Transverse colon (tissue), 4 donors: ENCODE measurements around the gene CTNND2. TPM values are rescaled to one million over a fixed set of nuclear protein-coding genes. Genes with fewer than 3 reads are reported as not detected.

Source experiments
- DNase-seq: peaks from one replicate; pipeline ENCODE4 v3.0.0-alpha.2; 2019
- H3K27ac ChIP-seq, 4 donors: fragments of 200-600 bp; sonication (generic); 2 replicates each; pipeline ENCODE4 v1.5.1; 2016 to 2018; ENCODE audit warnings: inconsistent platforms in 4 of 4
- H3K27me3 ChIP-seq: fragments of 200-600 bp; sonication (generic); 2 replicates; pipeline ENCODE4 v1.5.1; 2017; ENCODE audit warnings: inconsistent platforms
- H3K36me3 ChIP-seq, 4 donors: fragments of 200-600 bp; sonication (generic); 2 replicates each; pipeline ENCODE4 v1.5.1; 2017 to 2019; ENCODE audit warnings: inconsistent platforms in 4 of 4
- H3K4me1 ChIP-seq, 4 donors: fragments of 200-600 bp; sonication (generic); 2 replicates each; pipeline ENCODE4 v1.5.1; 2017 to 2020; ENCODE audit warnings: inconsistent platforms in 4 of 4
- H3K4me3 ChIP-seq, 4 donors: fragments of 200-600 bp; sonication (generic); 1 replicate in 1 of 4; 2 replicates in 3 of 4; pipeline versions ENCODE4 v1.5.1 to v1.6.1; 2017 to 2019; ENCODE audit warnings: inconsistent platforms in 4 of 4
- H3K9me3 ChIP-seq, 2 donors: fragments of 200-600 bp; sonication (generic); 2 replicates each; pipeline ENCODE4 v1.5.1; 2017 to 2019; ENCODE audit warnings: inconsistent platforms in 2 of 2
- EP300 ChIP-seq: sonication (generic); formaldehyde crosslinking; IDR thresholded peaks from one replicate; pipeline ENCODE4 v1.6.1; 2017; ENCODE audit warnings: antibody characterized with exemption, low read depth
- POLR2A ChIP-seq: fragments of 450-650 bp; IDR thresholded peaks from one replicate; pipeline ENCODE4 v1.6.1; 2016; ENCODE audit warnings: antibody characterized with exemption, mild to moderate bottlenecking, moderate library complexity
- POLR2AphosphoS5 ChIP-seq, 3 donors: sonication (generic); formaldehyde crosslinking; IDR thresholded peaks; one replicate each; pipeline ENCODE4 v1.6.1; 2016; ENCODE audit warnings: antibody characterized with exemption in 3 of 3
- WGBS, 2 donors: methylation state at CpG; one replicate each; pipeline ENCODE4 v1.1.5; 2018; ENCODE audit warnings: low coverage in 1 of 2; 5-methylcytosine and 5-hydroxymethylcytosine counted together
- in situ Hi-C, 4 donors: fragments of 200-750 bp; cut with MboI; loops; one replicate each; pipeline versions ENCODE4 v1.15.0 to v1.15.1; 2017; ENCODE audit warnings: low sequenced_read_pairs in 3 of 4, low pct_ligation_motif_present in 1 of 4, low pct_unique_long_range_greater_than_20kb in 1 of 4
- intact Hi-C: fragments of 100-400 bp; cut with DNase I; formaldehyde crosslinking; loops from one replicate; pipeline ENCODE4 v1.15.1; 2023; ENCODE audit warnings: low total_unique reads
- total RNA-seq, 4 donors: library from RNA; depleted of rRNA; stranded (reverse); fragments of >200 nt; gene quantifications; one replicate each; pipeline ENCODE4 v1.1.0, GENCODE V29; 2016
- TF ChIP-seq, protein P1 (sequence below), 5 experiments: fragments of 200-600 bp in 3 of 5; fragments of 450-650 bp in 2 of 5; sonication (generic) in 3 of 5; IDR thresholded peaks; 1 replicate in 2 of 5; 2 replicates in 3 of 5; pipeline ENCODE4 v1.5.1; 2016 to 2017; ENCODE audit warnings: antibody characterized with exemption in 5 of 5, inconsistent platforms in 3 of 5, mild to moderate bottlenecking in 2 of 5, moderate library complexity in 1 of 5

The CTNND2 gene, protein sequence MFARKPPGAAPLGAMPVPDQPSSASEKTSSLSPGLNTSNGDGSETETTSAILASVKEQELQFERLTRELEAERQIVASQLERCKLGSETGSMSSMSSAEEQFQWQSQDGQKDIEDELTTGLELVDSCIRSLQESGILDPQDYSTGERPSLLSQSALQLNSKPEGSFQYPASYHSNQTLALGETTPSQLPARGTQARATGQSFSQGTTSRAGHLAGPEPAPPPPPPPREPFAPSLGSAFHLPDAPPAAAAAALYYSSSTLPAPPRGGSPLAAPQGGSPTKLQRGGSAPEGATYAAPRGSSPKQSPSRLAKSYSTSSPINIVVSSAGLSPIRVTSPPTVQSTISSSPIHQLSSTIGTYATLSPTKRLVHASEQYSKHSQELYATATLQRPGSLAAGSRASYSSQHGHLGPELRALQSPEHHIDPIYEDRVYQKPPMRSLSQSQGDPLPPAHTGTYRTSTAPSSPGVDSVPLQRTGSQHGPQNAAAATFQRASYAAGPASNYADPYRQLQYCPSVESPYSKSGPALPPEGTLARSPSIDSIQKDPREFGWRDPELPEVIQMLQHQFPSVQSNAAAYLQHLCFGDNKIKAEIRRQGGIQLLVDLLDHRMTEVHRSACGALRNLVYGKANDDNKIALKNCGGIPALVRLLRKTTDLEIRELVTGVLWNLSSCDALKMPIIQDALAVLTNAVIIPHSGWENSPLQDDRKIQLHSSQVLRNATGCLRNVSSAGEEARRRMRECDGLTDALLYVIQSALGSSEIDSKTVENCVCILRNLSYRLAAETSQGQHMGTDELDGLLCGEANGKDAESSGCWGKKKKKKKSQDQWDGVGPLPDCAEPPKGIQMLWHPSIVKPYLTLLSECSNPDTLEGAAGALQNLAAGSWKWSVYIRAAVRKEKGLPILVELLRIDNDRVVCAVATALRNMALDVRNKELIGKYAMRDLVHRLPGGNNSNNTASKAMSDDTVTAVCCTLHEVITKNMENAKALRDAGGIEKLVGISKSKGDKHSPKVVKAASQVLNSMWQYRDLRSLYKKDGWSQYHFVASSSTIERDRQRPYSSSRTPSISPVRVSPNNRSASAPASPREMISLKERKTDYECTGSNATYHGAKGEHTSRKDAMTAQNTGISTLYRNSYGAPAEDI (N-terminal part only)
- 1 to 10 TPM in 2 of 4 donors, not detected in 2; 1.9 to 2.1 TPM for total RNA-seq

DNA sequence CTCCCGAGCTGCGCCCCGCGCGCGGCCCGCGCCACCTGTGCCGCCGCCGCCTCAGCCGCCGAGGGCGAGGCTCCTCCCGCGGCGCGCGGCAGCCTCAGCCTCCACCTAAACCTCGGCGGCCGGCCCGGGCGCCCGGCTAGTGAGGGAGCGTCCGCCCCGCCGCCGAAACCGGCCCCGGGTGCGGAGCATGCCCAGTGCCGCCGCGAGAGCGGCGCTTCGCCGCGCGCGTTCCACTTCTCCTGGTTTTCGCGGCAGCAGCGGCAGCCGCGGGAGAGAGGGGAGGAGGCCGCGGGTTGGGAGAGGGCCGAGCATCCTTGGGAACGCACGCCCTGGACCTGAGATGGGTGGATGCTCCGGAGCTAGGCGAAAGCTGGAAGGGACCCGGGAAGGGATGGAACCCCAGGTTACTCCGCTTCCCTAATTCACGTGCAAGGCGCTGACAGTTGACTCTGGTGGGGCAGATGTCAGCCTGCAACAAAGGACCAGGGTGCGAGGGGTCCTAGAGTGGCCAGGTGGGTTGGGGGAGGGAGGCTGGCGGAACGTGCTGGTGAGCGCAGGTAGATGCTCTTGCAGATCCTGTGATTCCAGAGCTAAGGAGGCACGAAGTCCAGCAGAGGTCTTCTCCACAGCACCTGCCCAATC, at the start of gene CTNND2:
Gene CTNND2 (minus strand): TSS at position 182 of the 642 bp plus-strand sequence. CDS start 593 bp downstream, outside the sequence.
- no peaks in the 10 kb centered on the region for H3K36me3 ChIP-seq
- in situ Hi-C loops, result no loop called here
- DNase-seq, result no peak
- no peak for TF ChIP-seq POLR2A
- TF ChIP-seq EP300, result no peak
- TF ChIP-seq POLR2AphosphoS5 (IDR thresholded peaks at IDR 0.05), result no peak
- TF ChIP-seq, protein P1, sequence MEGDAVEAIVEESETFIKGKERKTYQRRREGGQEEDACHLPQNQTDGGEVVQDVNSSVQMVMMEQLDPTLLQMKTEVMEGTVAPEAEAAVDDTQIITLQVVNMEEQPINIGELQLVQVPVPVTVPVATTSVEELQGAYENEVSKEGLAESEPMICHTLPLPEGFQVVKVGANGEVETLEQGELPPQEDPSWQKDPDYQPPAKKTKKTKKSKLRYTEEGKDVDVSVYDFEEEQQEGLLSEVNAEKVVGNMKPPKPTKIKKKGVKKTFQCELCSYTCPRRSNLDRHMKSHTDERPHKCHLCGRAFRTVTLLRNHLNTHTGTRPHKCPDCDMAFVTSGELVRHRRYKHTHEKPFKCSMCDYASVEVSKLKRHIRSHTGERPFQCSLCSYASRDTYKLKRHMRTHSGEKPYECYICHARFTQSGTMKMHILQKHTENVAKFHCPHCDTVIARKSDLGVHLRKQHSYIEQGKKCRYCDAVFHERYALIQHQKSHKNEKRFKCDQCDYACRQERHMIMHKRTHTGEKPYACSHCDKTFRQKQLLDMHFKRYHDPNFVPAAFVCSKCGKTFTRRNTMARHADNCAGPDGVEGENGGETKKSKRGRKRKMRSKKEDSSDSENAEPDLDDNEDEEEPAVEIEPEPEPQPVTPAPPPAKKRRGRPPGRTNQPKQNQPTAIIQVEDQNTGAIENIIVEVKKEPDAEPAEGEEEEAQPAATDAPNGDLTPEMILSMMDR (IDR thresholded peaks at IDR 0.05), result no peak
- no peaks in the 10 kb centered on the region for H3K9me3 ChIP-seq
- peaks cover 56% of the 10 kb centered on the region for H3K27me3 ChIP-seq
- H3K27ac ChIP-seq, result no peak within 1 kb of the TSS
- H3K4me1 ChIP-seq, result peaks cover 0 to 8% (median 6%) of the 10 kb centered on the region in 4 donors
- WGBS, 2 donors, result 5% methylated on average over 53 of the region's 64 CpGs; no CpG with 5 or more reads in 1 of the 2 donors
- intact Hi-C loops, result no loop called here
- peak within 1 kb of the TSS in 3 of 4 donors; percentile 8 to 35 (median 33) for H3K4me3 ChIP-seq

DNA sequence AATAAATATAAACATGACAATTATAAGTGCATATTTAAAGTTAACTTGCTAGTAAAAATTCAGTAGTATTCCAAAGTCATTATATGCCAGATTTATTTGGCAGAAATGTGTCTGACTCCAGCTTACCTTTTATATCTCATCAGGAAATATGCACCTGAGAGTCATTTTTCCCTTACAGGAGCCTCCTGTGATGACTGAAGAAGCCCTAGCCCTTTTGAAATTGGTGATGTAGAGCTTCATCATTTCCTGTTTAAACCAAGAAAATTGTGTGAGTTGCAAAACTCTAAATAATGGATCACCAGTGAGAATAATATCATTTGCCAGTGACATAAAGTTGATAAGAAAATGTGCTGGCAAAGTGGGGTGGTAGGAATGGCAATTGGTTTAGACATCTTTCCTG, 42.1 kb upstream of the CTNND2 start:
- DNase-seq, result no peak
- Histone ChIP-seq H3K4me3 (no peak overlapping the region), H3K27ac (no peak overlapping the region), H3K9me3 (no peaks in the 10 kb centered on the region), H3K36me3 (no peaks in the 10 kb centered on the region), H3K27me3 (no peaks in the 10 kb centered on the region), H3K4me1 (no peaks in the 10 kb centered on the region)
- intact Hi-C loops, result no loop called here
- in situ Hi-C loops, result no loop called here
- TF ChIP-seq, protein P1 (IDR thresholded peaks at IDR 0.05), result no peak
- TF ChIP-seq POLR2AphosphoS5 (IDR thresholded peaks at IDR 0.05) (no peak), POLR2A (no peak), EP300 (no peak)

DNA sequence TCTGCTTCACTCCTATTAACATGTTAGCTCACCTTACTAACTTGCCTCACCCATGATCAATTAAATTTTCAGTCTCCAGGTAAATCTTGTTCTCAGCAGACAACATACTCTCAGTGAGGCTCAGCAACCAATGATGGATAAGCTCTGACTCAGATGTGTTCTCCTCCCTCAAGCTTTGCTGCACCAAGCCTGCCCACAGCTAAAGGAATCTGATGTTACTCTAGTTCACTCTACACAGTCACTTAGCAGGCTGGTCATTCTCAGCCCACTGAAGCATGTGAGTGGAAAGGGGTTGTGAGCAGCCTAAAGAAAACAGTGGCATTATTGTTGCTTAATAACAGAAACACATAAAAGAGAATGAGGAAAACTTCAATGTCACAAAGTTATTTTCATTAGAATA, 37.3 kb upstream of the CTNND2 start:
- DNase-seq, result no peak
- H3K27ac ChIP-seq, result no peak overlapping the region
- intact Hi-C loops (no loop called here), in situ Hi-C loops (no loop called here)
- H3K9me3 ChIP-seq, result no peaks in the 10 kb centered on the region
- TF ChIP-seq POLR2A, result no peak
- no peak for TF ChIP-seq POLR2AphosphoS5 (IDR thresholded peaks at IDR 0.05)
- no peak for TF ChIP-seq EP300
- TF ChIP-seq, protein P1 (IDR thresholded peaks at IDR 0.05), result no peak
- H3K4me1 ChIP-seq, result no peaks in the 10 kb centered on the region
- H3K36me3 ChIP-seq, result no peaks in the 10 kb centered on the region
- H3K4me3 ChIP-seq, result no peak overlapping the region
- no peaks in the 10 kb centered on the region for H3K27me3 ChIP-seq

DNA sequence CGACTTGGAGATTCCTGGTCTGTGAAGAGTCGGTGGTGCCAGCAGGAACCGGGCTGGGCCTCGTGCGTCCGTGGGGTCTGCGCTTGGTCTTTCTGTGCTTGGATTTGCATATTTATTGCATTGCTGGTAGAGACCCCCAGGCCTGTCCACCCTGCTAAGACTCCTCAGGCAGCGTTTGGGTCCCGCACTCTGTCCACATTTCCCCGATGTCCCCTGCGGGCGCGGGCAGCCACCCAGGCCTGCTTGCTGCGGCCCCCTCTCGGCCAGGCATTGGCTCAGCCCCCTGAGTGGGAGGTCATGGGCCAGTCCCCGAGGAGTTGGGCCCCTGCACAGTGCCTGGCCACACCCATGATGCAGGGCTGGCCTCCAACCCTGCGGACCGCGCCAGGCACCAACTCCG, 27.4 kb upstream of the CTNND2 start:
- DNase-seq, result no peak
- Histone ChIP-seq H3K36me3 (no peaks in the 10 kb centered on the region), H3K4me3 (no peak overlapping the region), H3K9me3 (no peaks in the 10 kb centered on the region), H3K27me3 (no peaks in the 10 kb centered on the region), H3K4me1 (no peaks in the 10 kb centered on the region), H3K27ac (no peak overlapping the region)
- TF ChIP-seq, protein P1 (IDR thresholded peaks at IDR 0.05), result no peak
- no peak for TF ChIP-seq POLR2A
- TF ChIP-seq EP300, result no peak
- no peak for TF ChIP-seq POLR2AphosphoS5 (IDR thresholded peaks at IDR 0.05)
- 86 to 100% methylated on average over 4 to 19 of the region's 20 CpGs for WGBS, 2 donors
- intact Hi-C loops (no loop called here), in situ Hi-C loops (no loop called here)
